ENCODE data around the gene LARP1.
A peak's percentile ranks its signal among the peaks of the same experiment; 100 is the strongest.
"Not testable (repeated sequence)": the region's sequence is repeated elsewhere in the genome, so short reads cannot be mapped to it uniquely, and the experiment has no call there.

The LARP1 gene

GRCh38 chr5:154795235-154795596 is 40.0 kb downstream of the LARP1 start:
- DNase-seq, result no peak

- DNase-seq, result no peak
These were observed 42.6 kb downstream of the LARP1 start for GRCh38 chr5:154797762-154798161.

GRCh38 chr5:154800582-154800981 is 45.4 kb downstream of the LARP1 start:
- no peak for DNase-seq

- no peak for DNase-seq
These were observed 45.9 kb downstream of the LARP1 start for GRCh38 chr5:154801083-154801482.

GRCh38 chr5:154802050-154802449 is 46.9 kb downstream of the LARP1 start:
- no peak for DNase-seq

- no peak for DNase-seq
These were observed 51.0 kb downstream of the LARP1 start for GRCh38 chr5:154806176-154806575.

- no peak for DNase-seq
These were observed 56.1 kb downstream of the LARP1 start for GRCh38 chr5:154811239-154811638.

- peak; percentile 69 to 73 for DNase-seq
These were observed 56.7 kb downstream of the LARP1 start for GRCh38 chr5:154811653-154812465.

- DNase-seq, result no peak
These were observed 58.0 kb downstream of the LARP1 start for GRCh38 chr5:154813158-154813557.

- DNase-seq, result peak; percentile 43 to 54
These were observed 58.6 kb downstream of the LARP1 start for GRCh38 chr5:154813736-154814135.

- no peak for DNase-seq
These were observed 59.8 kb downstream of the LARP1 start for GRCh38 chr5:154815025-154815424.

- DNase-seq, result no peak
These were observed 60.6 kb downstream of the LARP1 start for GRCh38 chr5:154815684-154816247.

- no peak for DNase-seq
These were observed 61.8 kb downstream of the LARP1 start for GRCh38 chr5:154816891-154817492.

- no peak for DNase-seq
These were observed 62.6 kb downstream of the LARP1 start for GRCh38 chr5:154817815-154818214.

GRCh38 chr5:154818471-154819116 is 63.4 kb downstream of the LARP1 start:
- DNase-seq, result no peak

GRCh38 chr5:154819546-154819945 is 64.4 kb downstream of the LARP1 start:
- no peak for DNase-seq

- DNase-seq, result no peak
These were observed 65.2 kb downstream of the LARP1 start for GRCh38 chr5:154820383-154820782.

GRCh38 chr5:154822896-154823295 is 67.7 kb downstream of the LARP1 start:
- not testable (repeated sequence) for DNase-seq

GRCh38 chr5:154823605-154824004 is 68.4 kb downstream of the LARP1 start:
- no peak for DNase-seq

GRCh38 chr5:154824070-154824469 is 68.9 kb downstream of the LARP1 start:
- no peak for DNase-seq

GRCh38 chr5:154829181-154829588 is 74.0 kb downstream of the LARP1 start:
- no peak for DNase-seq

GRCh38 chr5:154829589-154830218 is 74.5 kb downstream of the LARP1 start:
- peak in 1 of 2 donors; percentile 39 for DNase-seq

GRCh38 chr5:154830219-154830595 is 75.0 kb downstream of the LARP1 start:
- DNase-seq, result no peak

Measured in CD4-positive, alpha-beta T cell treated with Interleukin-4 for 1 hour (primary cell).